Superior temporal gyrus (tissue), 1 donor: ENCODE data around the gene HSD17B7.
"Not testable (repeated sequence)": the region's sequence is repeated elsewhere in the genome, so short reads cannot be mapped to it uniquely, and the experiment has no call there.

Experiments used
- DNase-seq: peaks from one replicate; pipeline ENCODE4 v3.0.0-alpha.2; 2016; ENCODE audit errors: extremely low spot score

HSD17B7 gene, protein sequence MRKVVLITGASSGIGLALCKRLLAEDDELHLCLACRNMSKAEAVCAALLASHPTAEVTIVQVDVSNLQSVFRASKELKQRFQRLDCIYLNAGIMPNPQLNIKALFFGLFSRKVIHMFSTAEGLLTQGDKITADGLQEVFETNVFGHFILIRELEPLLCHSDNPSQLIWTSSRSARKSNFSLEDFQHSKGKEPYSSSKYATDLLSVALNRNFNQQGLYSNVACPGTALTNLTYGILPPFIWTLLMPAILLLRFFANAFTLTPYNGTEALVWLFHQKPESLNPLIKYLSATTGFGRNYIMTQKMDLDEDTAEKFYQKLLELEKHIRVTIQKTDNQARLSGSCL

DNA sequence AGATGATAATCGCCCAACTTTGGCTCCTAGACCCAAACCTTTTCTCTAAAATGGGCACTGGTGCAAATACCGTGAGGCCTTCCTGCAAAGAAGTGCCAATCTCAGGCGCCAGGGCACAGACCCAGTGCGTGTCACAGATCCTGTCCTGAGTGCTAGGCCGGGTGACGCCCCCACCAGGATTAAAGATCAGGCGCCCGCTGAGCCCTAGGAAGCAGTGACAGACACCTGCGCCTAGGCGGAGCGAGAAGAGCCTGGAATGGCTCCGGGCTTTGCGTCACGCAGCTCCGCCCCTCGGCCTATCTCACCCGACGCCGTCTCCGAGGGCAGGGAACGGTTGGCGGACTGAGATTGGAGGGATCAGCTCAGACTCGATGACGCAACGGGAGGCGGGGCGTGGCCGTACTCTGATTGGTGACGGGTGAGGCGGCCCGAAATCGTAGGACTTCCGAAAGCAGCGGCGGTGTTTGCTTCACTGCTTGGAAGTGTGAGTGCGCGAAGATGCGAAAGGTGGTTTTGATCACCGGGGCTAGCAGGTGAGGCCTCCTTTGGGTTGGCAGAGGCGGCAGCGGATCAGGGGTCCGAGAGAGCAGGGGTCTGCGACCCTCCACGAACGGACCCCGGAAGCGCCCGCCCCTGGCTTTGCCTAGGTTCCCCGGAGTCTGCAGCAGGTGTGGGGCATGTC, at the start of gene HSD17B7:
HSD17B7 (plus strand) TSS at position 400 of the 682 bp plus-strand sequence; CDS start at position 499, 99 bp downstream.
- peak; percentile 82 for DNase-seq

- DNase-seq, result no peak
Measured at GRCh38 chr1:162740755-162741154, 49.7 kb upstream of the HSD17B7 start.

GRCh38 chr1:162741574-162741973, 48.9 kb upstream of the HSD17B7 start:
- DNase-seq, result no peak

- not testable (repeated sequence) for DNase-seq
Measured at GRCh38 chr1:162746264-162746942, 44.1 kb upstream of the HSD17B7 start.

DNA sequence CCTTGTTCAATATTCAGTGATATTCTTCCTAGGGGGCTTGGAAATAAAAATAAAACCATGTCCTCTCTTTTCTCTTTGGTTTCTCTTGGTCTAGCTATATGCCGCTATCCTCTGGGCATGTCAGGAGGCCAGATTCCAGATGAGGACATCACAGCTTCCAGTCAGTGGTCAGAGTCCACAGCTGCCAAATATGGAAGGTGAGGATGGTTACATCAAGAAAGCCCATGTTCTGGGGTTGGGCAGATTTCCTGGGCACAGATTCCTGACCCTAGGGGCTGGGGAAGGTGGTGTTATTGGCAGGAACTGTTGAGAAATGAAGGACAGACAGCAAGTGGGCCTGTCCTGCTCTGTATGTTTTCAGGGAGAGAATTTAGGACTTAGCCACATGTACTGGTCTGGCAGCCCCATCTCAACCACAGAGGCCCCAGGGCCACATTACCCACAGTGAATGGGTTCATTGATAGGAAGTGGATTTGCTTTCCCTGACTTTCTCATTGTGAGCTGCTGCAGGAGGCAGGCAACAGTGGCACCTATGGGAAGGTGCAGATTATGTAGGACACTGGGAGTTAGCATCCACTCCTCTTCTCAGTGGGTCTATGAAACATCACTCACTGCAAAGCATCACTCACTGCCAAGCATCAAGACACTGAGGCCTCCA, 37.4 kb upstream of the HSD17B7 start:
- no peak for DNase-seq

GRCh38 chr1:162753998-162754585, 36.4 kb upstream of the HSD17B7 start:
- DNase-seq, result no peak

DNA sequence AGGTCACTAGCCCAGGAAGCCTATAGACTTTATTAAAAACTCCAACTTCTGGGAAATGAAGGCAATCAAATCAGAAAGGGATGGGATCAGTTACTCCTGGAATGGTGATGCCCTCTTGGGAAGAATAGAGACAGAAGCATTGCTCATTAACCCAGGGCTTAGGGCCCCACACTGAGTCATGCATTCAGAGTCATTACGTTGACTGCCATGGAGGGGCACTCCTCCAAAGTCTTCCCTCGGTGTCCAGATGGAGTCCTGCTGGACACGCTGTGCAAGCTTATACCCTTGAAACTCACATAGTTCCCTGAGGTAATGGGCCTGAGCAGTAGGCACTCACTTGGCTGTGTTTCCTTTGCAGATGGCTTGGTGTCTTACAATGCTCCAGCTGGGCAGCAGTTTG, 35.2 kb upstream of the HSD17B7 start:
- no peak for DNase-seq

GRCh38 chr1:162756523-162756922, 34.0 kb upstream of the HSD17B7 start:
- no peak for DNase-seq

GRCh38 chr1:162757476-162757875, 33.0 kb upstream of the HSD17B7 start:
- no peak for DNase-seq

DNA sequence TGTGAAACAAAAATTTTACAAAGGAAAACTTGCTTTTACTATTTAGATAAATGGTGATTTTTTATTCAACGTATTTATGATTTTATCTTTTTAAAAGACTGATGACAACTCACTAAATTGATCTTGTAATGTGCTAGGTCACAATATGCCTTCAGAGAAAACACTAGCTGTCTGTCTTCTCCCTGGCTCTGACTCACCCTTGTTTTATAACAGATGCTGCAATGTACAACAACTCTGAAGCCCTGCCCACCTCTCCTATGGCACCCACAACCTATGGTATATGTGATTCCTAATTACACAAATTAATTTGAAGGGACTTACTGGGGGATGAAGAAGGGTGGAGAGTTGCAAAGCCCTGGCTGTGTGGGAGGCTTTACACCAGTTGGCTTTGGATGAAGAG, 24.7 kb upstream of the HSD17B7 start:
- no peak for DNase-seq

DNA sequence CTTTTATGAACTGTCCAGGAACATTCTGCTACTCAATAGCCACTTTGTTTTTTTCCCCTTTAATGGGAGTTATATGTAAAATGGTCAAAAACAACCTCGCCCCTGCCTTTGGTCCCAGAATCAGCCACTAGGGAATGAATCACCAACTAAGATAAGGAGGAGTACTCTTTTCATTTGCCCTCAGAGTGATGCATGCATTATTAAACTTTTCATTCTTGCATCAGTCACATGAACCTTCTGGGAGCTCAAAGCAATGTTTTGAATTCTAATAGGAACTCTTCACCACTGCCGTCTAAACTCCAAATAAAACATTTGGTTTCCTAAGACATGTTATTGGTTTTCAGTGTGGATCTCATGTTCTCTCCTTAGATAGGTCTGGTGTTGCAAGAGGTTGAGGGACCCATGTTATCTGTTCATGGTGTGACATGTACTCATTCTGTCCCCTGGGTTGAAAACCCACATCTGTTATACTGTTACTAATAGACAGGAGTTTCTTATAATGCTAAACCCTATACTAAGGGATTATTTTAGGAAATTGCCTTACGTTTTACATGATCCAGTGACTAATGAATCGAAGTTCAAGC, 17.8 kb upstream of the HSD17B7 start:
- DNase-seq, result no peak

GRCh38 chr1:162774007-162774406, 16.5 kb upstream of the HSD17B7 start:
- no peak for DNase-seq

- no peak for DNase-seq
Measured at GRCh38 chr1:162779043-162779442, 11.5 kb upstream of the HSD17B7 start.

GRCh38 chr1:162782671-162783070, 7.8 kb upstream of the HSD17B7 start:
- no peak for DNase-seq

DNA sequence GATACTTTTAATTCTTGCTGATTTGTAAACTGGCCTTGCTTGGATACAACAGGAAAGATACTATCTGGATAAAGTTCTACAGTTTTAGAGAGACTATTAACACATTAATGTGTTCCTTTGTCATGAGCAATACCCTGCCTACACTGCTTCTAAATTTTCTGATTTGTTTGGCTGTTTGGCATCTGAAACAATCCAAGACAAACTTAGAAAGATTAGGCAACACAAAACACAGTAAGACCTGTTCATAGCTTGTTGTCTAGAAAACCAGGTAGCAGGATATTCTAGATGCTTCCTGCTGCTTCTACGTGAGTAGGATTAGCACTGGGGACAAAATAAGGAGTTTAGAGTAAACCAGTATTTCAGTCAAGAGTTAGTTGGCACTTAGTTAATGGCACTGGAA, 5.6 kb upstream of the HSD17B7 start:
- DNase-seq, result not testable (repeated sequence)

GRCh38 chr1:162788783-162789182, 1.7 kb upstream of the HSD17B7 start:
- not testable (repeated sequence) for DNase-seq

DNA sequence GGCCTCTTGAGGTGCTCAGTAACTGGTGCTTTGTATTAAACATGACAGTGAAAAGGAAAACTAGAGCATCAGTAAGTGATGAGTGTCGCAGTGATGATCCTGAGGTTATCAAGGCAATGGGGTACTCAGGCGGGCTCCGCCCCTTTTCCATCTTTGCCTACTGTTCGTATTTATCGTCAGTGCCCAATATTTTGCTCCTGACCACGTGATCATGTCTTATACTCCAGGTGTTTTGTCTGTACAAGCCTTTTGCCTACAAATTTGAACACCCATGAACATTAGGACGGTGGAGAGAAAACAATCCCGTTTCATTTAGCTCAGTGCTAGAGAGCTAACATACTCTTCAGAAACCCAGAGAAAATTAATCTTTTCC, 469 bp downstream of the HSD17B7 start:
- peak; percentile 43 for DNase-seq

DNA sequence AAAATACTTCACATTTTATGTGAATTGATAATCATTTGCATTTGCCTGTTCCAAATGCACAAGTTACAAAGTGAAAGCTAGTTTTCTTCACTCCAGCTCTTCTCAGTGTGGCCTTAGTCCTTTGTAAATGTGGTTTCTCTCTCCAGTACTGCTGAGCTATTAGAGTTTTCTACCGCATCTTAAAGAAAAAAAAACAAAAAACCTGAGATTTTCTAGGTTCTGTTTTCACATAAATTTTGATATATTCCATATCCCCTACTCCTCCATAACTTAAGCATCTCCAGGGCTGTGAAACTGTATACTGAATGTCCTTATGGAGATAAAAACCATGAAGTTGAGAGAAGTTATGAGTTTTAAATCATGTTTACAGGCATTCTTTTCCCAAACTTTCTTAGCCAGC, 3.8 kb downstream of the HSD17B7 start:
- not testable (repeated sequence) for DNase-seq

- not testable (repeated sequence) for DNase-seq
Measured at GRCh38 chr1:162796617-162797279, 6.2 kb downstream of the HSD17B7 start.

DNA sequence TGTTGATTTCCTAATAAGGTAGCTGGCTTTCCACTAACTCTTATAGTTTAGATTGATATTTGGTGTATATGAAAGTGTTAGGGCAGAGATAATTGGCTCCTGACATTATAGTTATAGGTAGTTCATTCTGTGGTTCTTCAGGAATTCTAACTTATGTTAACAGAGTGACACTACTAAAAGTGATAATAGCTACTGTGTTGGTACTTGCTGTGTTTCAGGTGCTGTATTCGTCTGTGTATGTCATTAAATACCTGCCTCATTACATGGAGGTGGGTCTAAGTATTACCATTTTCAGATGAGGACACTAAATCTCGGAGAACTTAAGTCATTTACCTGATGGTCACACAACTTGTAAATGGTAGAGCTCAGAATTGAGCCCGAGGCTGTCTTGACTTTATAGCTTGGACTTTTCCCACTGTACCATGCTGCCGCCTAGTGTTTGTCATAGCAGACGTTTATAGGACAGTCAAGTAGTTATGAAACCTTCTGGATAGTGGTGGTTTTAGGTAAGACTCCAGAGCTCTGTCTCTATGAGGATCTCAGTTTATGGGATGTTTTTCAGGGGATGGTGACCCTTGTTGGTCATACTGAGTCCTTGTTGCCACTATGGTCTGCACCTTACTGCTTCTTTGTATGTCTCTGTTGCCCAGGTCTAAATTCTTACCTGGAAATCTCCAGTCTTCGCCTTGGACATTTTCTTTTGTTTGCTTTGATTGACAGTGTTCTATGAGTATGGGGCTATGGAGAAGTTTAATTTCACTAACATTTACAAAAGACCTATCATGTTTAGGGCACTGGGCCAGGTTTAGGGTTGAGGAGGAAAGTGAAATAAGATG, 9.7 kb downstream of the HSD17B7 start:
- peak; percentile 73 for DNase-seq
